Measurements from ENCODE around the gene GLI3.

GLI3 gene

DNA sequence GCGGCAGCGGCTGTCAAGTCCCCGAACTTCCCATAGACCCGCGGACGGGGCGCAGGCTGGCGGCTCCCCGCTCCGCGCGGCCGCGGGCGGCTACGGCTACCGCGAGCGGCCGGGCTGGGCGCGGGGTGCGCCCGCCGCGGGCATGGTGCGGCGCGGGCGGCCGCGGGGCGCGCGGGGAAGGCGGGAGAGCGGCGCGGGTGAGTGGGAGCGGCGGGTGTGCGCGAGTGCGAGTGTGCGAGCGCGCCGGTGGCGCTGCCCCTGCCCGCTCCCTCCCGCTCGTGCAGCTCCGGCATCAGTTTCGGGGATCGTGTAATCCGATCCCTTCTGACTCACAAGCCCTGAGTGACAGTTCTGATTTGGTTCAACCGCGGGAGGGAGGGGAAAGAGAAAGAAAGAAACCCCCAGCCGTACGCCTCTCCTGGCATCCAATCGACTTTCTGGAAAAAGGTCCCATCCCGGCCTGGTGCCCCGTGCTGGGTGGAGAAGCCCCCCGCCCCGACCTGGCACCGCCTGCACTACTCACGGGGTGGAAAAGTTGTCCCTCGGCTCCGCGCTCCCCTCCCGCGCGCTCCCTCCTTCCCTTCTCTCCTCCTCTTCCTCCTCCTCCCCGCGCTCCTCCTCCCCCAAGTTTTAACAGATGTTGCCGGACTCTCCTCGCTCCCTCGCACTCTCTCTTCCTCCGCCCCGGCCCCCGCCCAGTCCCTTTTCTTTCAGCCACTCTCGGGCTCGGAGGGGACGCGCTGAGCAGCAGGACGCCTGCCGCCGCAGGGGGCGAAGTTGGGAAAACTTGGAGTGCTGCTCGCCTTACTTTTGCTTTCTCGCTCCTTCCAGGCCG lies at the start of gene GLI3:
Gene GLI3 (minus strand): TSS at position 234 of the 835 bp plus-strand sequence. CDS start 13,956 bp downstream, outside the sequence.
- peak; percentile 88 for DNase-seq

- DNase-seq: no peak
Measured at GRCh38 chr7:42285383-42285824, 48.4 kb upstream of the GLI3 start.

- DNase-seq: no peak
Measured at GRCh38 chr7:42283553-42283952, 46.5 kb upstream of the GLI3 start.

DNA sequence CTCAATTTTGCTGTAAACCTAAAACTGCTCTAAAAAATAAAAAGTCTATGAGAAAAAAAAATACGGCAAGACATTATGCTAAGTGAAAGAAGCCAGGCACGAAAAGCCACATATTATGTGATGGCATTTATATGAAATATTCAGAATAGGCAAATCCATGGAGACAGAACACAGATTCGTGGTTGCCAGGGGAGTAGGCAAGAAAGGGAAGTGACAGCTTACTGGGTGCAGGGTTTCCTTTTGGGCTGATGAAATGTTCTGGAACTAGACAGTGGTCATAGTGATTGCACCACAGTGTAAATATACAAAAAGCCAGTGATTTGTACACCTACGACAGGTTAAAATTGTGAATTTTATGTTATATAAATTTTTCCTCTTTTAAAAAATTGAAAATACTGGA lies 41.3 kb upstream of the GLI3 start:
- DNase-seq: no peak

DNA sequence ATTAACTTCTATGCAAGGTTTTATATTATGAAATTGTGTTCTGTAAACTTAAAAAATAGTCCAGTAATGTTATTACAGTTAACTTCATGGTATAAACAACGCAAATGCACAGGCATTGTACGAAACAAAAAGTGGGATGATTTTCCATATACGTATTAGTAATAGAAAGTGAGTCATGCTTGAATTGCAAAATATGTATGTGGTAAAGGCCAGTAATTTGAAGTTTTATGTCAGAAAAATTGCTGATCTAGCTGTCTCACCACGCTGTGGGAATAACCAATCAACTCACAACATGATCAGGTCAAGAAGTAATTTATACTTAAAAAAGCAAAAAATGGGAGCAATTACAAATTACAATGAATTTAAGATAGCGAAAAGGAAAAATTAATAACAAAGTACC lies 37.0 kb upstream of the GLI3 start:
- no peak for DNase-seq

GRCh38 chr7:42272793-42273665 lies 36.0 kb upstream of the GLI3 start:
- DNase-seq: peak; percentile 23

- DNase-seq: no peak
Measured at GRCh38 chr7:42269161-42269560, 32.2 kb upstream of the GLI3 start.

DNA sequence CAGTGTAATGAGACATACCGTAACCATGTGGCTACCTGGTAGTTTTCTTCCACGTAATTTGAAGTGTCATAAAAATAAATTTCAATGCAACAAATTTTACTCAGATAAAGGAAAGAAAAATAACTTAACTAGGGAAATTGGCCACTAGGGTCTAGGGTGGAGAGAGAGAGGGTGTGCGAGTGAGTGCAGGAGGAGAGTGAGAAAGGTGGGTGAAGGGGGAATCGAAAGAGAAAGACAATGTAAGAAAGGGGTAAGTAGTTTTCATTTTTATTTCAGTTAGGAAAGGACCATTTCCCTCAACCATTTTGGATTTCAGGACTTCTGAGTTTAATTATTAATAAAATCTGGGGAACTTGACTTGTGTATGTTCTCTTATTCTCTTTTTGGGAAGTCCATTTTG lies 27.7 kb upstream of the GLI3 start:
- no peak for DNase-seq

DNA sequence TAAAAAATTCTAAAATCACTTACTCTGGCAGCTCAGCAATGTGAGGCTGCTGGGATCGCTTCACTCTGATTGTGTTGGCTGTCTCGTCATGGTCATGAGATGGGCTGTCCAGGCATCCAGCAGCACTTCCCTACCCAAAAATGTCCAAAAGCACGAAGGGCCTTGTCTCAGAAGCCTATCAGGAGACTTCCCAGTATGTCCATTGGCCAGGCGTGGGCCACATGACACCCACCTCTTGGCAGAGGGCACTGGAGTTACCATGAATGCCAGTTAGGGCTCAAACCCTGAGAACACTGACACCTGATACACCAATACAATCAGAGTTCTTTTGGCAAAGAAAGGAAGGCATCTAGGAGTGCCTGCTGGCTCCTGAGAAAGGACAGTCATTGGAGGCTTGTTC lies 27.0 kb upstream of the GLI3 start:
- DNase-seq: no peak

GRCh38 chr7:42262964-42263363 lies 26.0 kb upstream of the GLI3 start:
- DNase-seq: no peak

DNA sequence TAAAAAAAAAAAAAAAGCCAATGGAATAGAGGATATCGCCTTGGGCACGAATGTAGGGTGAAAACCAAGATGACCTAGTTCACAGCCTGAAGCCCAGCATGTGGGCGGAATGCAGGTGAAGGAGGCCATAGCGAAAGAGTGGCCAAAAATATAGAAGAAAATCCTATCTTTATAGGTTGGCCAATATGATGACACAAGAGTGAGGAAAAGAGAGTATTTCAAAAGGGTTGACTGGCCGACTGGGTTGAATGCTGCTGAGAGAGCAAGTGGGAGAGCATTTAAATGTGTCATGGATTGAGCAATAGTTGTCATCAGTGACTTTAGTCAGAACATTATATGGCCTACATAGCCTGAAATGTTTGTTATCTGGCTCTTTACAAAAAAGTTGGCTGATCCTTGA lies 17.2 kb upstream of the GLI3 start:
- no peak for DNase-seq

DNA sequence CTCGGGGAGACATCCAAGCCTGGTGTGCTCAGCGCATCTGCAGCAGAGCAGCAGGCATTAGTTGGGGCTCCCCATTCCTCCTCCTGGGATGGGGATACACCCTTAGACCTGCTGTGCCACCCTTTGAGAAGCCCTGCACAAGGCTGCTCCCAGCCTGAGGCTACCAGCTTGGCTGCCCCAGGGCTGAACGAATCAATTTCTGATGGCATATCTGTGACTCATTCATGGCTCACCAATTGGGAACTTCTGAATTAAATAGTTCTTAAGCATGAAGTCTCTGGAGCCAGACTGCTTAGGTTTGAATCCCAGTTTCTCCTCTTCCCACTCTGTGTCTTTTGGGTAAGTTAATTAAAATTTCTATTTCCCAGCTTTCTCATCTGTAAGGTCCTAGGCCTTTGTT lies 16.3 kb upstream of the GLI3 start:
- no peak for DNase-seq

DNA sequence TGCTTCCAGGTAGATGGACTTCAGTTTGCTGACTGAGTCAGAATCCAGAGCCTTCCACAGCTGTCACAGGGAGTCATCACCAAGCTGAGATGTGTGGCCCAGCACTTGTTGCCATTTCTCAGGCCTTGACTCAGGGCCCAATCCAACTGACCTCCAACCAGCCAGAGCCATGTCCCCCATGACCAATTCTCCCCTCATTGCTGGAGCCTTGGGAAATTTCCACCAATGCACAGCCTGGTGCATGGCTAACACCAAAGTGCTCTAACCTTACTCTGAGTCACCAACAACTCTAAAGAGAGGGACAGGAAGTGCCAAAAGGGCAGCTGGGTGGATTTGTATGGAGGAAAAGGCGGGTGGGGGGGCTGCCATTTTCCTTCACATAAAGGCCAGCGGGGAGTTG lies 13.4 kb upstream of the GLI3 start:
- no peak for DNase-seq

GRCh38 chr7:42248579-42248978 lies 11.6 kb upstream of the GLI3 start:
- no peak for DNase-seq

- DNase-seq: no peak
Measured at GRCh38 chr7:42247301-42247700, 10.3 kb upstream of the GLI3 start.

- no peak for DNase-seq
Measured at GRCh38 chr7:42244828-42245227, 7.8 kb upstream of the GLI3 start.

- no peak for DNase-seq
Measured at GRCh38 chr7:42242381-42242780, 5.4 kb upstream of the GLI3 start.

- no peak for DNase-seq
Measured at GRCh38 chr7:42241424-42241823, 4.4 kb upstream of the GLI3 start.

GRCh38 chr7:42240416-42240815 lies 3.4 kb upstream of the GLI3 start:
- no peak for DNase-seq

DNA sequence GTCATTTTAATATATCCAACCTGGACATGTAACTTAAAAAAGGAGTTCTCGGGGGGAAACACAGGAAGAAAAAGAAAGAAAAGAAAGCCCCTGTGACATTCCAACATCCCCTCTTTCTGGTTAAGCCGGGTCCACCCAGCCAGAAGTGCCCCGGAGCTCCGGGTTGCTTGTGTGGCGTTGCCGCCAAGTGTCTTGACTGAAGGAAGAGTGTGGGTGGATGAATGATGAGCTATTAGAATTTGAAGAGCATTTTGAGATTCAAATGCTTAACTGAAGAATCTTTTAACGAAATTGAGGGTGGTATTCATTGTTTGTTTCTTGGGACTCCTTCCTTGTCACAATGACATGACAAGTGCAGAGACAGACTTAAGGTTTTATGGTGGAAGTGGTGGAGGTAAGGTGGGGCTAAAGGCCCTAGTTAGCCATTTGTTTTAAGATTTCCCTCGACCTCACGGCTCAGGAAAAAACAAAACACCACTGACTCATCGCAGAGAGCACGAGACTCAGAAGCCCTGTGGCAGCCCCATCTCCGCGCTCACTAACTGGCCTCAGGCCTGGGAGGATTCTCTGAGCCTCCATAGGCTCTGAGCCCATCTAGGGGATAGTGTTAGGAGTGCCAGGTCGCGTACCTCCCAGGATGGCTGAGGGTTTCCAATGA lies 1.8 kb upstream of the GLI3 start:
- DNase-seq: no peak

DNA sequence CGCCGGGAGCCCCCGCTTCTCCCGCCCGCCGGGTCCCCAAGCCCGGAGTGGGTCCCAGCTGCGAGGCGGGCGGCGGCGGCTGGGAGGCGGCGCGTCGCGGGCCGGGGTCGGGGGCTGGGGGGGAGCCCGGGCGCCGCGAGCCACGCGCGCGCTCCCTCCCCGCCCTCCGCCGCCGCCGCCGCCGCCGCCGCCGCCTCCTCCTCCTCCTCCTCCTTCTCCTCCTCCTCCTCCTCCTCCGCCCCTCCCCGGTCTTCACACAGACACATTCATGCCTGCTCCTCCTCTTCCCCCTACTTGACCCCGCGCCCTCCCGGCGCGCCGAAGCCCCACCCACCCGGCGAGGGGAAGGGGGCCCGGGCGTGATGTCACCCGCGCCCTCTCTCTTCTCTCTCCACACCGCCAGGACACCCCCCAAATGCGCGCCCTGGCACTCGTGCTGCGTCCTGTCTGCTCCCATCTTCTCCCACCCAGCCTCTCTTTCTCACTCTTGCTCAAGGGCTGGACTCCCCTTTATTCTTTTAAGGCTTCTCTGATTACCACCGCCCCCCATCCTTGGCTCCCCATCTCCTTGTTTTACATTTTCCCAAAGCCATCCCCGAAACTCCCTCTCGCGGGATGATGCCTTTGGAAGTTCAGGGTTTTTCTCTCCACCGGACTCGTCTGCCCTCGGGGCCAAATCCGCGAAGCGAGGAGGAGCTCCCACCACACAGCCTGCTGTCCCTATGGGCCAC lies 967 bp upstream of the GLI3 start:
- DNase-seq: no peak

DNA sequence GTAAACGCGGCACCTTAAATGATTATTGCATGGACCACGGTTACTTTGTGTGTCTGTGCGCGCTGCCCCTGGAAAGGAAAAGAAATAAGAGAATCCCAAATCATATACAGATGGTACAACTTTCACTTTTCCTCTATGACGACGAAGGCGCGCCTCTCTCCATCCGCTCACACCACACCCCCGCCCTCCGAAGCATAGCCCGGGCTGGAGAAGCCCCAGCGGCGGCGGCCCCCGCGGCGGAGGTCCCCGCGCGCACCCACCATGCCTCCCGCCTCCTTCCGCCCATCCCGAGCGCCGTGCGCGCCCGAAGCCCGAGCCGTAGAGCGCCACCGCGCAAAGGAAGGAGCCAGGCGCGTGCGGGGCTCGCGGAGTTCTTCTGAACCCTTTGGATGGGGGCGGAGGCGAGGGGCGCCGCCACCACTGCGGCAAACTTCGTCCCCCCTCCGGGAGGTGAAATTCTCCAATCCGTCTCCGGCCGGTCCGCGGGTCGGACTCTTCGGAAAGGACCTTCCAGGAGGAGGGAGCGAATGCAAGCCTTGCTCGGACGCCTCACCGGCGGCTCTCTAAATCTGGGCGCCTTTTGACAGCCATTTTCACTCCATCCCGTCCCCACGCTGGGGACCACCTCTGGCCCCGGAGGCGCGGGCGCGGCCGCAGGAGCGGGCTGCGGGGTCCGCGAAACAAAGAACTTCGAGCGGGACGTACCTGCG lies 588 bp downstream of the GLI3 start:
- peak; percentile 36 for DNase-seq
